Measurements from ENCODE around the gene GALNT8. TPM values are rescaled to one million over a fixed set of nuclear protein-coding genes. Genes with fewer than 3 reads are reported as not detected.

GALNT8 gene
- total and polyA plus RNA-seq, 10 of the 15 experiments (the other 5 are each of a cell fraction or from before 2014, with no cell fraction given) = 0.14 to 0.81 (median 0.31) TPM; not detected in 1

GRCh38 chr12:4707306-4707705, 12.9 kb upstream of the GALNT8 start:
- TF ChIP-seq SIN3A (IDR thresholded peaks at IDR 0.05; ENCODE audit: low read depth, low read length) (no peak), PRDM15 (CRISPR knock-in tag; IDR thresholded peaks at IDR 0.05) (no peak), EGR1 (IDR thresholded peaks at IDR 0.05; ENCODE audit: borderline replicate concordance in 1 of 2, low read depth in 2 of 2, low read length in 2 of 2) (no peak), HDGF (IDR thresholded peaks at IDR 0.05) (no peak), ETV6 (conservative IDR thresholded peaks at IDR 0.05 in 1 of 2, IDR thresholded peaks at IDR 0.05 in 1 of 2; ENCODE audit: borderline replicate concordance in 1 of 2, low read depth in 1 of 2) (no peak), MXI1 (IDR thresholded peaks at IDR 0.05; ENCODE audit: low read depth, low read length) (no peak), SPI1 (IDR thresholded peaks at IDR 0.05; ENCODE audit: borderline replicate concordance, insufficient read depth, low read depth, low read length) (no peak), BCL11A (IDR thresholded peaks at IDR 0.05; ENCODE audit: low read depth, low read length) (no peak), YBX1 (IDR thresholded peaks at IDR 0.05) (no peak)
- ChIA-PET SMC1A (ENCODE audit: uncharacterized antibody, unreplicated experiment) (no interaction called here), CTCF (no interaction called here), RAD21 (ENCODE audit: unreplicated experiment) (no interaction called here), POLR2A (no interaction called here)
- H3K4me1 ChIP-seq (ENCODE audit: control insufficient read depth, insufficient read depth, low read length) = no peaks in the 10 kb centered on the region; the same call in 1 of the 2 replicates
- no peaks in the 10 kb centered on the region for H3K9me3 ChIP-seq (replicated peaks; ENCODE audit: control insufficient read depth, insufficient read depth, low read length)
- H3K27ac ChIP-seq (ENCODE audit: control insufficient read depth, insufficient read depth) = no peak overlapping the region
- no peaks in the 10 kb centered on the region for H3K79me2 ChIP-seq (ENCODE audit: control insufficient read depth, insufficient read depth, low read length)
- H3K27me3 ChIP-seq (replicated peaks in 1 of 2; ENCODE audit: control insufficient read depth in 2 of 2, insufficient read depth in 2 of 2, low read length in 1 of 2) = no peaks in the 10 kb centered on the region
- intact Hi-C loops (cut with micrococcal nuclease; ENCODE audit: unreplicated experiment) (no loop called here), in situ Hi-C loops (cut with MboI) (no loop called here)
- H3K9ac ChIP-seq (ENCODE audit: control insufficient read depth, insufficient read depth, low read length) = no peak overlapping the region
- H3K36me3 ChIP-seq (ENCODE audit: control insufficient read depth in 2 of 2, insufficient read depth in 2 of 2, low read length in 1 of 2) = no peaks in the 10 kb centered on the region
- no peak for DNase-seq (ENCODE audit: low read depth, low spot score)
- 50% methylated on average over 2 of the region's 2 CpGs for WGBS (ENCODE audit: insufficient coverage, insufficient replicate concordance, low lambda C conversion rate, missing lambda C conversion rate)
- FAIRE-seq = no peak
- H2AFZ ChIP-seq (ENCODE audit: control insufficient read depth, low read depth, low read length) = no peak overlapping the region
- BruUV-seq (replicated peaks) = no TSS peak
- no peak for ATAC-seq
- H4K20me1 ChIP-seq (ENCODE audit: control insufficient read depth, insufficient read depth) = no peaks in the 10 kb centered on the region
- no peak overlapping the region for H3K4me3 ChIP-seq
- H3K4me2 ChIP-seq (ENCODE audit: control insufficient read depth, insufficient read depth) = no peak overlapping the region
